IPS-18c (cell line): Measurements from ENCODE around the gene NPPC.

Source experiments
- H3K4me3 ChIP-seq: 2 replicates; pipeline ENCODE4 v1.7.0; 2013; ENCODE audit warnings: low read depth, mild to moderate bottlenecking, low read length, moderate library complexity; ENCODE audit not compliant: insufficient read depth
- H3K9me3 ChIP-seq: one replicate; pipeline ENCODE4 v1.6.1; 2013; ENCODE audit warnings: mild to moderate bottlenecking, low read length, moderate library complexity; ENCODE audit not compliant: control insufficient read depth, insufficient read depth

Gene NPPC

GRCh38 chr2:231926761-231927565 lies 767 bp upstream of the NPPC start:
- Histone ChIP-seq H3K9me3 (no peaks in the 10 kb centered on the region), H3K4me3 (peak overlapping the region; percentile 71)

- peak overlapping the region; percentile 71 for H3K4me3 ChIP-seq
- no peaks in the 10 kb centered on the region for H3K9me3 ChIP-seq
These were observed 655 bp downstream of the NPPC start for GRCh38 chr2:231925303-231926179.

- Histone ChIP-seq H3K4me3 (0 out of 2 replicates have a peak overlapping the region, but pooled peaks have one; percentile 71), H3K9me3 (no peaks in the 10 kb centered on the region)
These were observed 1.3 kb downstream of the NPPC start for GRCh38 chr2:231924889-231925275.

- no peak overlapping the region for H3K4me3 ChIP-seq
- no peaks in the 10 kb centered on the region for H3K9me3 ChIP-seq
These were observed 2.0 kb downstream of the NPPC start for GRCh38 chr2:231923951-231924888.

- H3K9me3 ChIP-seq = no peaks in the 10 kb centered on the region
- H3K4me3 ChIP-seq = no peak overlapping the region
These were observed 3.2 kb downstream of the NPPC start for GRCh38 chr2:231923010-231923344.

GRCh38 chr2:231922311-231923009 lies 3.7 kb downstream of the NPPC start:
- H3K9me3 ChIP-seq = no peaks in the 10 kb centered on the region
- no peak overlapping the region for H3K4me3 ChIP-seq

GRCh38 chr2:231920795-231921194 lies 5.4 kb downstream of the NPPC start:
- Histone ChIP-seq H3K4me3 (no peak overlapping the region), H3K9me3 (no peaks in the 10 kb centered on the region)

- Histone ChIP-seq H3K9me3 (no peaks in the 10 kb centered on the region), H3K4me3 (no peak overlapping the region)
These were observed 5.8 kb downstream of the NPPC start for GRCh38 chr2:231920366-231920765.

GRCh38 chr2:231919341-231920035 lies 6.7 kb downstream of the NPPC start:
- Histone ChIP-seq H3K9me3 (no peaks in the 10 kb centered on the region), H3K4me3 (no peak overlapping the region)

- H3K9me3 ChIP-seq = no peaks in the 10 kb centered on the region
- H3K4me3 ChIP-seq = no peak overlapping the region
These were observed 7.5 kb downstream of the NPPC start for GRCh38 chr2:231918501-231919330.

GRCh38 chr2:231917280-231918066 lies 8.7 kb downstream of the NPPC start:
- Histone ChIP-seq H3K9me3 (no peaks in the 10 kb centered on the region), H3K4me3 (no peak overlapping the region)

- Histone ChIP-seq H3K4me3 (no peak overlapping the region; the same call in 1 of the 2 replicates), H3K9me3 (no peaks in the 10 kb centered on the region)
These were observed 12.0 kb downstream of the NPPC start for GRCh38 chr2:231914077-231914690.

GRCh38 chr2:231911381-231911780 lies 14.8 kb downstream of the NPPC start:
- no peaks in the 10 kb centered on the region for H3K9me3 ChIP-seq

GRCh38 chr2:231910771-231911170 lies 15.4 kb downstream of the NPPC start:
- H3K9me3 ChIP-seq = no peaks in the 10 kb centered on the region
- no peak overlapping the region for H3K4me3 ChIP-seq

More at GRCh38 chr2:231911381-231911780, 14.8 kb downstream of the NPPC start:
- H3K4me3 ChIP-seq = no peak overlapping the region
